Anterior cingulate cortex (tissue), 58 donors: ENCODE results near the gene SLCO2A1.

Experiments
- DNase-seq, 58 donors: peaks; one replicate each; lab custom pipeline; 2025; lab: John Stamatoyannopoulos, UW

SLCO2A1 gene

GRCh38 chr3:133935843-133936769 is 93.6 kb downstream of the SLCO2A1 start:
- DNase-seq = no peak

- no peak for DNase-seq
Measured at GRCh38 chr3:133934996-133935842, 94.5 kb downstream of the SLCO2A1 start.

GRCh38 chr3:133934073-133934970 is 95.4 kb downstream of the SLCO2A1 start:
- DNase-seq = no peak

- no peak for DNase-seq
Measured at GRCh38 chr3:133933097-133934024, 96.4 kb downstream of the SLCO2A1 start.

- DNase-seq = no peak
Measured at GRCh38 chr3:133932009-133932408, 97.7 kb downstream of the SLCO2A1 start.

- DNase-seq = no peak
Measured at GRCh38 chr3:133931084-133931483, 98.6 kb downstream of the SLCO2A1 start.

- DNase-seq = peak in 6 of 58 donors; percentile 9 to 28 (median 26)
Measured at GRCh38 chr3:133930341-133930933, 99.3 kb downstream of the SLCO2A1 start.

- no peak for DNase-seq
Measured at GRCh38 chr3:133928903-133929607, 100.7 kb downstream of the SLCO2A1 start.

GRCh38 chr3:133928136-133928893 is 101.4 kb downstream of the SLCO2A1 start:
- DNase-seq = no peak

- DNase-seq = peak in 18 of 58 donors; percentile 13 to 65 (median 33)
Measured at GRCh38 chr3:133927540-133928066, 102.1 kb downstream of the SLCO2A1 start.

- DNase-seq = peak in 1 of 58 donors; percentile 15
Measured at GRCh38 chr3:133926736-133927539, 102.8 kb downstream of the SLCO2A1 start.

- no peak for DNase-seq
Measured at GRCh38 chr3:133925960-133926735, 103.6 kb downstream of the SLCO2A1 start.

- DNase-seq = no peak
Measured at GRCh38 chr3:133924041-133924440, 105.7 kb downstream of the SLCO2A1 start.

GRCh38 chr3:133921592-133921991 is 108.1 kb downstream of the SLCO2A1 start:
- DNase-seq = no peak

GRCh38 chr3:133917144-133917543 is 112.6 kb downstream of the SLCO2A1 start:
- no peak for DNase-seq
